Measurements from ENCODE around the gene RAB35. TPM values are rescaled to one million over a fixed set of nuclear protein-coding genes. Genes with fewer than 3 reads are reported as not detected.

The RAB35 gene
- total RNA-seq, 1 experiment from 2014 or later = 52.8 TPM

DNA sequence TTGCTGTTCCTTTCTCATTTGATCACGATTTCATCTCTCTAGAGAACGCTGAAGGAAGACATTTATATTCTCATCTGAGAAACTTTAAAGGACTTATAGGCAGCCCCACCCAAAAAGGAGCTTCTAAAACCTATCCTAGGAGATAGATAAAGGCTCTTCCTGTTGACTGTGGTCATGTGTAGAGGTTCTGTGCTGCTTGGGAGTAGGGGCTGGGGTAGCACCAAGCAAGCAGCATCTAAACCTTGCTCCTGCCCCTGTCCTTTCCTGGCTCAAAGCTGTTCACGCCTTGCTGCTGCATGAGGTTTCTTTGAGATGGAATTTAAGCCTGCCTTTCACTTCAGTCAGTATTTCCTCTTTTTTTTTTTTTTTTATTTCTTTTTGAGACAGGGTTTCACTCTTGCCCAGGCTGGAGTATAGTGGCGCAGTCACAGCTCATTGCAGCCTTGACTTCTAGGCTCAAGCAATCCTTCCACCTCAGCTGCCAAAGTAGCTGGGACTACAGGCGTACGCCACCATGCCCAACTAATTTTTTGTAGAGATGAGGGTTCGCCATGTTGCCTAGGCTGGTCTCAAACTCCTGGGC is 41.4 kb downstream of the RAB35 start:
- Histone ChIP-seq H3F3A (ENCODE audit: low read length, unreplicated experiment) (no peaks in the 10 kb centered on the region), H3K9me3 (ENCODE audit: low read length) (no peaks in the 10 kb centered on the region), H3K27me3 (ENCODE audit: low read length) (no peaks in the 10 kb centered on the region), H3K9me2 (replicated peaks; ENCODE audit: low read length) (no peaks in the 10 kb centered on the region), H4K20me1 (ENCODE audit: low read length) (no peaks in the 10 kb centered on the region), H3K79me2 (ENCODE audit: low read length) (no peaks in the 10 kb centered on the region), H3K36me3 (ENCODE audit: low read depth, low read length) (no peaks in the 10 kb centered on the region), H2AFZ (ENCODE audit: low read length) (no peak overlapping the region), H3K9ac (ENCODE audit: low read length) (no peak overlapping the region), H3K4me2 (ENCODE audit: low read length) (no peak overlapping the region), H3K4me3 (ENCODE audit: low read length) (no peak overlapping the region), H3K27ac (ENCODE audit: low read length) (no peak overlapping the region), H3K4me1 (ENCODE audit: insufficient read depth, low read length) (peaks cover 20% of the 10 kb centered on the region)
- ChIA-PET POLR2A (ENCODE audit: unreplicated experiment) (no interaction called here), CTCF (no interaction called here)
- DNase-seq (no peak), ATAC-seq (no peak)
- TF ChIP-seq EZH2phosphoT487 (IDR thresholded peaks at IDR 0.05; ENCODE audit: borderline replicate concordance, low read length) = no peak
- no peak for TF ChIP-seq EZH2 (IDR thresholded peaks at IDR 0.05; ENCODE audit: low read length, unreplicated experiment)
- TF ChIP-seq, protein P1, sequence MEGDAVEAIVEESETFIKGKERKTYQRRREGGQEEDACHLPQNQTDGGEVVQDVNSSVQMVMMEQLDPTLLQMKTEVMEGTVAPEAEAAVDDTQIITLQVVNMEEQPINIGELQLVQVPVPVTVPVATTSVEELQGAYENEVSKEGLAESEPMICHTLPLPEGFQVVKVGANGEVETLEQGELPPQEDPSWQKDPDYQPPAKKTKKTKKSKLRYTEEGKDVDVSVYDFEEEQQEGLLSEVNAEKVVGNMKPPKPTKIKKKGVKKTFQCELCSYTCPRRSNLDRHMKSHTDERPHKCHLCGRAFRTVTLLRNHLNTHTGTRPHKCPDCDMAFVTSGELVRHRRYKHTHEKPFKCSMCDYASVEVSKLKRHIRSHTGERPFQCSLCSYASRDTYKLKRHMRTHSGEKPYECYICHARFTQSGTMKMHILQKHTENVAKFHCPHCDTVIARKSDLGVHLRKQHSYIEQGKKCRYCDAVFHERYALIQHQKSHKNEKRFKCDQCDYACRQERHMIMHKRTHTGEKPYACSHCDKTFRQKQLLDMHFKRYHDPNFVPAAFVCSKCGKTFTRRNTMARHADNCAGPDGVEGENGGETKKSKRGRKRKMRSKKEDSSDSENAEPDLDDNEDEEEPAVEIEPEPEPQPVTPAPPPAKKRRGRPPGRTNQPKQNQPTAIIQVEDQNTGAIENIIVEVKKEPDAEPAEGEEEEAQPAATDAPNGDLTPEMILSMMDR (conservative IDR thresholded peaks at IDR 0.05; ENCODE audit: low read depth, low read length) = no peak
- intact Hi-C loops (cut with micrococcal nuclease) = loop anchor here (5.0 kb wide), 1 partner anchor 83 kb away; no protein-coding TSS in a partner anchor
- no TSS peak for BruUV-seq (replicated peaks)

DNA sequence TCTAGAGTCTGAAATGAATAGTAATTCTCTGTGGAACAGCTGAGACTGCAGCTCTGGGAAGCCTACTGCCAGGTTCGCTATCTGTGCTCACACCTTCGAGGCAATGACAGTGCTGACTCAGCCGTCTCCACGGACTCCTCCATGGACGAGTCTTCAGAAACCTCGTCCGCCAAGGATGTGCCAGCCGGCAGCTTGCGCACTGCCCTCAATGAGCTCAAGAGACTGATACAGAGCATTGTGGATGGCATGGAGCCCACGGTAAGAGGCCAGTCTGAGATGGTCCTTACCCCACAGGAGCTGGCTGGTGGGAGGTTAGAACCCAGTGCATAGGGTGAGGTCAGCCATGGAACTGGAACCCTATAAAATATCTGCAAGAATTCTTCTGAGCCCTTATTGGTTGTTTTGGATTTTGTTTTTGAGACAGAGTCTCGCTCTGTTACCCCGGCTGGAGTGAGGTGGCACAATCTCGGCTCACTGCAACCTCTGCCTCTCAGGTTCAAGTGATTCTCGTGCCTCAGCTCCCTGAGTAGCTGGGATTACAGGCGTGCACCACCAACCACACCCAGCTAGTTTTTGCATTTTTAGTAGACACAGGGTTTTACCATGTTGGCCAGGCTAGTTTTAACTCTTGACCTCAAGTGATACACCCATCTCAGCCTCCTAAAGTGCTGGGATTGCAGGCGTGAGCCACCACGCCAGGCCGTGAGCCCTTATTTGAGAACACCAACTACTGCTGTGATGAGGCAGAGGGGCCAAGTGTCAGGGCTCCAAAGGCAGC is 43.9 kb downstream of the RAB35 start:
- no peaks in the 10 kb centered on the region for H3K9me2 ChIP-seq (replicated peaks; ENCODE audit: low read length)
- no peak for TF ChIP-seq EZH2phosphoT487 (IDR thresholded peaks at IDR 0.05; ENCODE audit: borderline replicate concordance, low read length)
- TF ChIP-seq, protein P1 (conservative IDR thresholded peaks at IDR 0.05; ENCODE audit: low read depth, low read length) = no peak
- TF ChIP-seq EZH2 (IDR thresholded peaks at IDR 0.05; ENCODE audit: low read length, unreplicated experiment) = no peak
- H3K4me3 ChIP-seq (ENCODE audit: low read length) = no peak overlapping the region
- no peaks in the 10 kb centered on the region for H3K36me3 ChIP-seq (ENCODE audit: low read depth, low read length)
- no peak overlapping the region for H2AFZ ChIP-seq (ENCODE audit: low read length)
- H3F3A ChIP-seq (ENCODE audit: low read length, unreplicated experiment) = no peaks in the 10 kb centered on the region
- BruUV-seq (replicated peaks) = no TSS peak
- no peaks in the 10 kb centered on the region for H3K4me1 ChIP-seq (ENCODE audit: insufficient read depth, low read length)
- no peaks in the 10 kb centered on the region for H4K20me1 ChIP-seq (ENCODE audit: low read length)
- no peak for DNase-seq
- ChIA-PET POLR2A (ENCODE audit: unreplicated experiment) (no interaction called here), CTCF (no interaction called here)
- H3K27me3 ChIP-seq (ENCODE audit: low read length) = no peaks in the 10 kb centered on the region
- no peak overlapping the region for H3K9ac ChIP-seq (ENCODE audit: low read length)
- H3K27ac ChIP-seq (ENCODE audit: low read length) = no peak overlapping the region
- H3K4me2 ChIP-seq (ENCODE audit: low read length) = no peak overlapping the region
- no peaks in the 10 kb centered on the region for H3K9me3 ChIP-seq (ENCODE audit: low read length)
- H3K79me2 ChIP-seq (ENCODE audit: low read length) = no peaks in the 10 kb centered on the region
- intact Hi-C loops (cut with micrococcal nuclease) = no loop called here
- ATAC-seq = no peak

DNA sequence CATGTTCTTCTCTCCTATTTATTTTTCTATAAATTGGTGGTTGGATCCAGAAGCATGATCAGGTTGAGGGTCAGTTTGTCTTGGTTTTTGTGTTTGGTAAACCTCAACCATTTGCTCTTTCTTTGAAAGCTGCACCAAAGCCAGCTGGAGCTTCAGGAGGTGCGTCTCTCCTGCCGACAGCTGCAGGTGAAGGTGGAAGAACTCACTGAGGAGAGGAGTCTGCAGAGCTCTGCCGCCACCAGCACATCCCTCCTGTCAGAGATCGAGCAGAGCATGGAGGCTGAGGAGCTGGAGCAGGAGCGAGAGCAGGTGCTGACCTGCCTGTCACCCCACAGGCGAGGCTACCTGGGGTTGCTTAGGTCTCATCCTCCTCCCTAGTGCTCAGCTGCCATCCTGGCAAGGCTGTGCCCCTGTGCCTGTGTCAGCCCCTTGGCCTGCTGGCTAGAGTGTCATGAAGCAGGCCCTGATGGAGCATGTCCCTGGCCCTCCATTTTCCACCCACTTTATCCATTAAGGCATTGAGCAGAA is 45.0 kb downstream of the RAB35 start:
- CTCF ChIA-PET = no interaction called here
- Histone ChIP-seq H3K4me1 (ENCODE audit: insufficient read depth, low read length) (no peaks in the 10 kb centered on the region), H3K9ac (ENCODE audit: low read length) (no peak overlapping the region), H3K9me2 (replicated peaks; ENCODE audit: low read length) (no peaks in the 10 kb centered on the region), H3K4me3 (ENCODE audit: low read length) (no peak overlapping the region), H2AFZ (ENCODE audit: low read length) (no peak overlapping the region), H3K36me3 (ENCODE audit: low read depth, low read length) (no peaks in the 10 kb centered on the region), H3K9me3 (ENCODE audit: low read length) (no peaks in the 10 kb centered on the region), H3F3A (ENCODE audit: low read length, unreplicated experiment) (no peaks in the 10 kb centered on the region), H3K4me2 (ENCODE audit: low read length) (no peak overlapping the region), H3K79me2 (ENCODE audit: low read length) (no peaks in the 10 kb centered on the region), H3K27me3 (ENCODE audit: low read length) (no peaks in the 10 kb centered on the region), H3K27ac (ENCODE audit: low read length) (no peak overlapping the region), H4K20me1 (ENCODE audit: low read length) (no peaks in the 10 kb centered on the region)
- intact Hi-C loops (cut with micrococcal nuclease) = no loop called here
- no TSS peak for BruUV-seq (replicated peaks)
- DNase-seq (no peak), ATAC-seq (no peak)
- POLR2A ChIA-PET (ENCODE audit: unreplicated experiment) = no interaction called here
- TF ChIP-seq EZH2 (IDR thresholded peaks at IDR 0.05; ENCODE audit: low read length, unreplicated experiment) = no peak
- TF ChIP-seq, protein P1 (conservative IDR thresholded peaks at IDR 0.05; ENCODE audit: low read depth, low read length) = no peak
- TF ChIP-seq EZH2phosphoT487 (IDR thresholded peaks at IDR 0.05; ENCODE audit: borderline replicate concordance, low read length) = no peak
